H1 (cell line): Measurements from ENCODE around the gene SH3D19. TPM values are rescaled to one million over a fixed set of nuclear protein-coding genes. Genes with fewer than 3 reads are reported as not detected.

Source experiments
- CTCF ChIA-PET: fragments of 300-600 bp; sonication (Branson Sonifier 250); formaldehyde crosslinking; loops from one replicate; lab custom pipeline; 2021; ENCODE audit not compliant: partially characterized antibody; lab: Charles Lee
- POLR2A ChIA-PET: fragments of 300-600 bp; sonication (Branson Sonifier 250); formaldehyde crosslinking; loops from one replicate; lab custom pipeline; 2021; ENCODE audit warnings: inconsistent platforms; ENCODE audit not compliant: partially characterized antibody; lab: Charles Lee
- DNase-seq, 2 experiments: peaks; one replicate each; pipeline versions ENCODE4 v3.0.0 to v3.0.0-alpha.2; 2010 to 2022; ENCODE audit warnings: low spot score in 2 of 2, low read depth in 1 of 2, mixed read lengths in 1 of 2
- FAIRE-seq: peaks from 2 replicates; lab custom pipeline; 2011; peaks lifted over from hg19 to GRCh38; lab: Jason Lieb, UNC
- H2AFZ ChIP-seq: 2 replicates; pipeline ENCODE4 v1.8.1; 2012; ENCODE audit warnings: low read length, inconsistent platforms
- H2AK5ac ChIP-seq: 2 replicates; pipeline ENCODE4 v1.6.1; 2013; ENCODE audit warnings: low read depth, low read length
- H2BK120ac ChIP-seq: replicated peaks from 2 replicates; pipeline ENCODE3; 2013; ENCODE audit warnings: low read depth, low read length, inconsistent platforms
- H2BK12ac ChIP-seq: 2 replicates; pipeline ENCODE4 v1.6.1; 2013; ENCODE audit warnings: low read depth, low read length
- H2BK15ac ChIP-seq: 2 replicates; pipeline ENCODE4 v1.6.1; 2013; ENCODE audit warnings: low read length
- H2BK20ac ChIP-seq: 2 replicates; pipeline ENCODE4 v1.6.1; 2013; ENCODE audit warnings: low read length
- H2BK5ac ChIP-seq: 2 replicates; pipeline ENCODE4 v1.6.1; 2013; ENCODE audit warnings: low read depth, low read length
- H3K14ac ChIP-seq: 2 replicates; pipeline ENCODE4 v1.6.1; 2013; ENCODE audit warnings: inconsistent platforms; ENCODE audit not compliant: insufficient read length
- H3K18ac ChIP-seq: 2 replicates; pipeline ENCODE4 v1.6.1; 2013; ENCODE audit warnings: low read length; ENCODE audit errors: extremely low read depth
- H3K23ac ChIP-seq: 2 replicates; pipeline ENCODE4 v1.6.1; 2013; ENCODE audit warnings: inconsistent platforms; ENCODE audit not compliant: insufficient read length
- H3K23me2 ChIP-seq: 2 replicates; pipeline ENCODE4 v1.6.1; 2013; ENCODE audit warnings: low read depth, low read length
- H3K27ac ChIP-seq: 2 replicates; pipeline ENCODE4 v1.6.1; 2011; ENCODE audit warnings: low read depth, low read length, inconsistent platforms
- H3K27me3 ChIP-seq, 4 experiments: replicated peaks in 1 of 4; 1 replicate in 1 of 4; 2 replicates in 3 of 4; pipeline versions ENCODE4 v1.6.1 to v1.8.1; 2011 to 2013; ENCODE audit warnings: low read length in 3 of 4, mild to moderate bottlenecking in 3 of 4, inconsistent platforms in 2 of 4, mixed read lengths in 2 of 4, moderate library complexity in 1 of 4; ENCODE audit not compliant: control insufficient read depth in 3 of 4, insufficient read depth in 3 of 4; ENCODE audit errors: extremely low read depth in 1 of 4
- H3K36me3 ChIP-seq, 4 experiments: 2 replicates each; pipeline versions ENCODE4 v1.6.1 to v1.8.1; 2011 to 2013; ENCODE audit warnings: mild to moderate bottlenecking in 4 of 4, low read length in 3 of 4, moderate library complexity in 2 of 4, control low read depth in 1 of 4, inconsistent platforms in 1 of 4; ENCODE audit not compliant: insufficient read depth in 4 of 4, control insufficient read depth in 2 of 4
- H3K4ac ChIP-seq: replicated peaks from 2 replicates; pipeline ENCODE3; 2013; ENCODE audit warnings: low read length, low read depth, mixed read lengths, inconsistent platforms; ENCODE audit not compliant: insufficient read length
- H3K4me1 ChIP-seq, 4 experiments: replicated peaks in 1 of 4; 1 replicate in 1 of 4; 2 replicates in 3 of 4; pipeline versions ENCODE4 v1.6.1 to v1.8.1; 2011 to 2013; ENCODE audit warnings: low read length in 3 of 4, inconsistent platforms in 2 of 4, mixed read lengths in 1 of 4; ENCODE audit not compliant: insufficient read depth in 4 of 4, control insufficient read depth in 3 of 4
- H3K4me2 ChIP-seq, 2 experiments: 2 replicates each; pipeline versions ENCODE4 v1.6.1 to v1.8.1; 2011 to 2013; ENCODE audit warnings: low read depth in 2 of 2, low read length in 2 of 2, control low read depth in 1 of 2, inconsistent platforms in 1 of 2, mild to moderate bottlenecking in 1 of 2; ENCODE audit not compliant: insufficient read depth in 1 of 2
- H3K4me3 ChIP-seq, 4 experiments: fragments of 200-600, 300-600 bp in 1 of 4; sonication (generic), shearing (Covaris generic), sonication (Bioruptor Twin) in 1 of 4; 2 replicates each; pipeline versions ENCODE4 v1.5.1 to v1.8.1; 2011 to 2016; ENCODE audit warnings: low read length in 4 of 4, low read depth in 3 of 4, control low read depth in 2 of 4, inconsistent platforms in 2 of 4, mild to moderate bottlenecking in 2 of 4, mixed read lengths in 1 of 4, moderate library complexity in 1 of 4; ENCODE audit not compliant: insufficient read depth in 2 of 4; ENCODE audit errors: extremely low read depth in 1 of 4
- H3K56ac ChIP-seq: replicated peaks from 2 replicates; pipeline ENCODE3; 2013; ENCODE audit warnings: low read depth, mild to moderate bottlenecking, mixed read lengths, low read length, inconsistent platforms; ENCODE audit not compliant: insufficient read length
- H3K79me1 ChIP-seq: 2 replicates; pipeline ENCODE4 v1.6.1; 2013; ENCODE audit warnings: low read depth, low read length, control low read depth
- H3K79me2 ChIP-seq, 2 experiments: 2 replicates each; pipeline versions ENCODE4 v1.6.1 to v1.8.1; 2012 to 2013; ENCODE audit warnings: low read length in 2 of 2, mild to moderate bottlenecking in 2 of 2, inconsistent platforms in 1 of 2; ENCODE audit not compliant: insufficient read depth in 2 of 2, control insufficient read depth in 1 of 2
- H3K9ac ChIP-seq, 4 experiments: replicated peaks in 1 of 4; 1 replicate in 1 of 4; 2 replicates in 3 of 4; pipeline versions ENCODE4 v1.6.1 to v1.8.1; 2011 to 2013; ENCODE audit warnings: low read depth in 3 of 4, low read length in 3 of 4, control low read depth in 2 of 4, mild to moderate bottlenecking in 2 of 4, moderate library complexity in 2 of 4, inconsistent platforms in 1 of 4; ENCODE audit errors: extremely low read depth in 1 of 4
- H3K9me3 ChIP-seq, 2 experiments: 2 replicates each; pipeline versions ENCODE4 v1.6.1 to v1.8.1; 2012 to 2013; ENCODE audit warnings: mild to moderate bottlenecking in 2 of 2, moderate library complexity in 2 of 2, control low read depth in 1 of 2, inconsistent platforms in 1 of 2, low read depth in 1 of 2, low read length in 1 of 2, mixed read lengths in 1 of 2; ENCODE audit not compliant: insufficient read depth in 2 of 2
- H4K20me1 ChIP-seq, 2 experiments: replicated peaks in 1 of 2; 2 replicates each; pipeline versions ENCODE3 to v1.8.1; 2011 to 2013; ENCODE audit warnings: inconsistent platforms in 2 of 2, low read length in 2 of 2, mild to moderate bottlenecking in 1 of 2; ENCODE audit not compliant: insufficient read depth in 2 of 2, control insufficient read depth in 1 of 2
- H4K5ac ChIP-seq: 2 replicates; pipeline ENCODE4 v1.6.1; 2013; ENCODE audit warnings: low read length, low read depth, mixed read lengths, inconsistent platforms; ENCODE audit not compliant: insufficient read length
- H4K8ac ChIP-seq: 2 replicates; pipeline ENCODE4 v1.8.0; 2013; ENCODE audit warnings: mild to moderate bottlenecking, moderate library complexity, low read length, inconsistent platforms; ENCODE audit not compliant: insufficient read depth; ENCODE audit errors: extremely low read depth
- H4K91ac ChIP-seq: replicated peaks from 2 replicates; pipeline ENCODE3; 2013; ENCODE audit warnings: low read length, mixed read lengths, inconsistent platforms; ENCODE audit not compliant: insufficient read length
- POLR2A ChIP-seq, 2 experiments: IDR thresholded peaks; 1 replicate in 1 of 2; 2 replicates in 1 of 2; pipeline ENCODE4 v1.6.1; 2011; ENCODE audit warnings: low read depth in 2 of 2, low read length in 2 of 2, mild to moderate bottlenecking in 2 of 2; ENCODE audit errors: control extremely low read depth in 1 of 2
- WGBS, 2 experiments: shearing (Covaris generic) in 1 of 2; methylation state at CpG; one replicate each; pipeline versions ENCODE4 v1.1.6 to v1.1.7; 2013 to 2015; ENCODE audit warnings: low lambda C conversion rate in 2 of 2, mixed read lengths in 2 of 2, inconsistent platforms in 1 of 2, low coverage in 1 of 2, missing lambda C conversion rate in 1 of 2; ENCODE audit not compliant: insufficient replicate concordance in 2 of 2, insufficient coverage in 1 of 2, insufficient read length in 1 of 2; ENCODE audit errors: extremely low coverage in 1 of 2, missing lambda C conversion rate in 1 of 2; 5-methylcytosine and 5-hydroxymethylcytosine counted together
- polyA plus RNA-seq, 7 experiments: library from polyadenylated mRNA; depleted of rRNA in 3 of 7; stranded (reverse) in 5 of 7; unstranded in 2 of 7; fragments of >200 nt in 5 of 7; fragments of 200-250 nt in 2 of 7; gene quantifications; 1 replicate in 5 of 7; 2 replicates in 1 of 7; 4 replicates in 1 of 7; pipeline versions ENCODE4 v1.2.1 to v1.2.3, GENCODE V29; 2011 to 2013; ENCODE audit warnings: missing spikeins in 2 of 7, mixed read lengths in 2 of 7
- total RNA-seq: library from RNA; stranded (reverse); fragmentation: NEBNext Ultra II Directional; extraction: Animal tissue kit (Norgen Biotek cat#: 25700); gene quantifications from 2 replicates; pipeline ENCODE4 v1.2.1, GENCODE V29; 2021

Gene SH3D19
- total and polyA plus RNA-seq, 2 of the 8 experiments (the other 6 are each of a cell fraction or from before 2014, with no cell fraction given), result 11.7 to 51.3 TPM

DNA sequence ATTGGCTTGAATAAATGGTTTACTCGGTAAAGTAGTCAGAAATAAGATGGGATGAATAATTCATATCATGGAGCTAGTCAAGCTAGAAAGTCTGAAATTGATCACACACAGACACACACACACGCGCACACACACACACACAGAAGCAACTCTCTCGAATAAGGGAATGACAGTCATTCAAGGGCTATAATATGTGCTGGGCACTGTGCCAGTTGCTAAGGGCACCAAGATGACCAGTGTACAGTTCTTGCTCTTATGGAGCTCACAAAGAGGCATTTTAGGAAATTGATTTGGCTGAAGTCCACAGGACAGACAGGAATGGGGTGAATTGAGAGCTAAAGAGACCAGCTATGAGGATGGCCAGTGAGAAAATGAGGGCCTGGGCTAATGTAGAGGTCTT is 34.2 kb upstream of the SH3D19 start:
- Histone ChIP-seq H4K20me1 (no peaks in the 10 kb centered on the region), H3K4me1 (peaks cover 0 to 2% (median 0%) of the 10 kb centered on the region in 4 experiments; a peak in 1 of 7 replicates), H3K4me2 (no peak overlapping the region), H3K18ac (no peak overlapping the region), H3K9me3 (no peaks in the 10 kb centered on the region), H2BK120ac (no peak overlapping the region), H2BK20ac (no peak overlapping the region), H2BK15ac (no peak overlapping the region), H3K4ac (no peak overlapping the region), H2BK5ac (no peak overlapping the region), H2AFZ (no peak overlapping the region), H3K56ac (no peak overlapping the region), H4K8ac (no peak overlapping the region), H2AK5ac (no peak overlapping the region), H3K79me1 (no peaks in the 10 kb centered on the region), H4K5ac (no peak overlapping the region), H3K27me3 (no peaks in the 10 kb centered on the region; a peak in 1 of 7 replicates), H3K23ac (no peak overlapping the region), H3K27ac (no peak overlapping the region), H3K4me3 (no peak overlapping the region), H3K79me2 (no peaks in the 10 kb centered on the region), H2BK12ac (no peak overlapping the region), H3K36me3 (no peaks in the 10 kb centered on the region), H3K9ac (no peak overlapping the region), H3K23me2 (peaks cover 2% of the 10 kb centered on the region; the same call in 1 of the 2 replicates), H3K14ac (no peak overlapping the region), H4K91ac (no peak overlapping the region)
- no peak for DNase-seq
- ChIA-PET POLR2A (interaction anchor here (1.2 kb wide), 1 partner anchor 34 kb away, joined by 3 read pairs; the partner anchor contains the start of gene SH3D19), CTCF (interaction anchor here (0.5 to 1.7 kb wide), 11 partner anchors 13 to 378 kb away, joined by 3 to 10 read pairs (median 4); partner anchors contain the start of gene PRSS48)
- no peak for FAIRE-seq
- no peak for TF ChIP-seq POLR2A (IDR thresholded peaks at IDR 0.05; ENCODE audit: control extremely low read depth in 1 of 2, low read depth in 2 of 2, low read length in 2 of 2)
- 92% methylated on average over 4 of the region's 4 CpGs; no CpG with 5 or more reads in 1 of the 2 experiments for WGBS, 2 experiments
